ENCODE measurements around the gene MAGI1. TPM values are rescaled to one million over a fixed set of nuclear protein-coding genes. Genes with fewer than 3 reads are reported as not detected.

MAGI1 gene
- polyA plus RNA-seq, result 10 to 100 TPM in 1 of 2 donors, 1 to 10 TPM in 1; 6.0 to 10.6 TPM

DNA sequence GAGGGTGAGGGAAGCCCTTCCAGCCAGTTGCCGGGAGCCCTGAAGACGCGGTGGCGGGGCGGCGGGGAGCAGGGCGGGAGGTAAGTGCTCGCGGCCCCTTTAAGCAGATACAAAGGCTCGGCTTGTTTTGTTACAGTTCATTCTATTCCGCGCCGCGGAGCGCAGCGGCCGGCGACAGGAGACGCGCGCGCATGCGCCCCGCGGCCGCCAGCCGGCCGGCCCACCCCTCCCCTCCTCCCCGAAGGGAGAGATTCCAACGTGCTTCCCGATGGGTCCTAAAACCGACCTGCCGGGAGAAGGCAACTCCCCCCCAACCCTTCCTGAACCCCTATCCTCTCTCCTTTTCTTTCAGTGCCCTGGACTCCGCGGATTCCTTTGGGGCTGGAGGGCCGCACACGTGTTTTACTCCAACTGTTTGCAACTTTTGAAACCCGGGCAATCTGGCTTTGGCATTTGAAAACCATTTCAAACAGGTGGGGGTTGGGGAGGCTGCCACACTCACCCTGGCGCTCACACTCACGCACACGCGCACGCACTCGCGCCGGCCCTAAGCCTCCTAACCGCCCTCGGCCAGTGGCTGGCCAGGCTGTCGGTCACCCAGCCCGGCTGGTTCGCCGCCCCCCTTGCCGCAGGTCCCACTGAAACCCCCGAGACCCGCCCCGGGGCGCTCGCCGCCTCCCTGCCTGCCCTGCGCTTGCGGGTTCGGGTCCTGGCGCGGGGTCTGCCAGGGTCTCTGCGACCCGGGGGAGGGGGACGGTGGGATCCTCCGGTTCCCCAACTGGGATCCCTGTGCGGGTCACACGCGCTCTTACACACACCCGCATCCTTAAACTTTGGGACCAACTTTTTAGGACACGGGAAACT, at the start of gene MAGI1:
Gene MAGI1 (minus strand): TSS at position 193 of the 864 bp plus-strand sequence. CDS start 610 bp downstream, outside the sequence.
- no peaks in the 10 kb centered on the region for H3K36me3 ChIP-seq (ENCODE audit: control insufficient read depth in 2 of 2, insufficient read depth in 2 of 2, low read length in 1 of 2)
- H3K4me3 ChIP-seq (ENCODE audit: low read depth in 1 of 2, low read length in 2 of 2), result peak within 1 kb of the TSS; percentile 74 to 76
- H3K9me3 ChIP-seq (ENCODE audit: control insufficient read depth in 2 of 2, insufficient read depth in 1 of 2, low read depth in 1 of 2, low read length in 1 of 2), result no peaks in the 10 kb centered on the region
- H3K27ac ChIP-seq (ENCODE audit: low read depth in 2 of 2, low read length in 1 of 2), result peak within 1 kb of the TSS; percentile 90 to 91
- WGBS, 2 donors, result 1 to 2% methylated on average over 73 of the region's 73 CpGs
- no peaks in the 10 kb centered on the region for H3K27me3 ChIP-seq (ENCODE audit: control insufficient read depth in 1 of 2, insufficient read depth in 2 of 2, low read length in 2 of 2)
- peaks cover 0 to 5% of the 10 kb centered on the region in 2 donors for H3K4me1 ChIP-seq (ENCODE audit: control insufficient read depth in 2 of 2, insufficient read depth in 2 of 2, low read length in 1 of 2)

DNA sequence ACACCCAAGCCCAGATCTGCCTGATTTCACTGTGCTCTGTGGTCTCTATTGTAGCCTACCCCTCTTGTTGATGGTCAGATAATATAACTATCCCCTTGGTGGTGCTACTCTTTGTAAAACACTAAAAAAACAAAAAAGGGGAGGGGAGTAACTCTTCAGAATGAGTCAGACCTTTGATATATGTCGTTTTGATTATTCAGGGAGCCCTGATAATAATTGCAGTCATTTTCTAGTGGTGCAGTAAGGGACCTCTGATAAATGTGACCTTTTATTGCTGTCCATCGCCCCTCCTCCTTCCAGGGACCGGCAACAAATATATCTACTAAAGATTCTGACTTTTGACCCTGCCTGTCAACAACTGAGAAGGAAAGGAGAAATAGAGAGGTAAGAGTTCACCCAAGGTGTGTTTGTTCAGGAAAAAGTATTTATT, 45.1 kb upstream of the MAGI1 start:
- 35 to 57% methylated on average over 3 of the region's 3 CpGs for WGBS, 2 donors
- no peaks in the 10 kb centered on the region for H3K36me3 ChIP-seq (ENCODE audit: control insufficient read depth in 2 of 2, insufficient read depth in 2 of 2, low read length in 1 of 2)
- no peak overlapping the region for H3K4me3 ChIP-seq (ENCODE audit: low read depth in 1 of 2, low read length in 2 of 2)
- H3K9me3 ChIP-seq (ENCODE audit: control insufficient read depth in 2 of 2, insufficient read depth in 1 of 2, low read depth in 1 of 2, low read length in 1 of 2), result no peaks in the 10 kb centered on the region
- H3K27ac ChIP-seq (ENCODE audit: low read depth in 2 of 2, low read length in 1 of 2), result no peak overlapping the region
- no peaks in the 10 kb centered on the region for H3K27me3 ChIP-seq (ENCODE audit: control insufficient read depth in 1 of 2, insufficient read depth in 2 of 2, low read length in 2 of 2)
- H3K4me1 ChIP-seq (ENCODE audit: control insufficient read depth in 2 of 2, insufficient read depth in 2 of 2, low read length in 1 of 2), result no peaks in the 10 kb centered on the region

DNA sequence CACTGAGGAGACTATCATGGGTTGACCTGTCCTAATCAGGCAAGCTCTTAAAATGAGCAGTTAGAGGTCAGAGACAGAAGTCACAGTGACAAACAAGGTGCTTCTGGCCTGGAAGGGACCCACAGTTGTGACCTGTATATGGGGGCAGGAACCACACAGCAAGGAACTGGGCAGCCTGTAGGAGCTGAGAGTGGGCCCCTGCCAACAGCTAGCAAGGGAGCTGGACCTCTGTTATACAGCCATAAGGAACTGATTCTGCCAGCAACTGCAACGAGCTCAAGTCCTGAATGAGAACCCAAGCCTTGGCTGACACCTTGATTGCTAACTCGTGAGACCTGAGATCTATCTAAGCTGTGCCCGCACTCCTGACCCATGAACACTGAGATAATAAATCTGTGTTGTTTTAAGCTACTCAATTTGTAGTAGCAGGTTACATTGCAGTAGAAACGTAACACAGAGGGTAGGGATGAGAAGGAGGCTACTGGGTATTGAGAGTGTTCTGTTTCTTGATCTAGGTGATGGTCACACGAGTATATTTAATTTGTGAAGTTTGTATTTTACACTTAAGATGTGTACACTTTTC, 44.5 kb upstream of the MAGI1 start:
- Histone ChIP-seq H3K36me3 (ENCODE audit: control insufficient read depth in 2 of 2, insufficient read depth in 2 of 2, low read length in 1 of 2) (no peaks in the 10 kb centered on the region), H3K4me3 (ENCODE audit: low read depth in 1 of 2, low read length in 2 of 2) (no peak overlapping the region), H3K27me3 (ENCODE audit: control insufficient read depth in 1 of 2, insufficient read depth in 2 of 2, low read length in 2 of 2) (no peaks in the 10 kb centered on the region), H3K9me3 (ENCODE audit: control insufficient read depth in 2 of 2, insufficient read depth in 1 of 2, low read depth in 1 of 2, low read length in 1 of 2) (no peaks in the 10 kb centered on the region), H3K4me1 (ENCODE audit: control insufficient read depth in 2 of 2, insufficient read depth in 2 of 2, low read length in 1 of 2) (no peaks in the 10 kb centered on the region), H3K27ac (ENCODE audit: low read depth in 2 of 2, low read length in 1 of 2) (no peak overlapping the region)
- WGBS, 2 donors, result 61 to 76% methylated on average over 5 of the region's 5 CpGs

DNA sequence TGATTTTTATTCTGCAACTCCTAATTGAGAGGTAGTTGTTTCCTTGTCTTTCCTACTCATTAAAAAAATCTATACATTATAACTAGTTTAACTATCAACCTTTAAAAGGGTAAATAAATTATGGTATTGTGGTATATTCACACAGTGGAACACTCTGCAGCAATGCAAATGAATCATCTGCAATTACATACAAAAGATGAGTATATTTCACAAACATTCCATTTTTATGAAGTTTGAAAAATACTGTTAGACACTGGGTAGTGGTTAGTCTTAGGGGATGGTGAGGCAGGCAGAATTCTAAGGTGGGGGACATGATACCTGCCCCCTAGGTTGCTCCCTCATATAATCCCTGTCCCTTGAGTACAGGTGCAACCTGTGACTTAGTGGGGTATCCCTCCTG, 44.0 kb upstream of the MAGI1 start:
- no peaks in the 10 kb centered on the region for H3K27me3 ChIP-seq (ENCODE audit: control insufficient read depth in 1 of 2, insufficient read depth in 2 of 2, low read length in 2 of 2)
- no peaks in the 10 kb centered on the region for H3K4me1 ChIP-seq (ENCODE audit: control insufficient read depth in 2 of 2, insufficient read depth in 2 of 2, low read length in 1 of 2)
- no peaks in the 10 kb centered on the region for H3K36me3 ChIP-seq (ENCODE audit: control insufficient read depth in 2 of 2, insufficient read depth in 2 of 2, low read length in 1 of 2)
- H3K27ac ChIP-seq (ENCODE audit: low read depth in 2 of 2, low read length in 1 of 2), result no peak overlapping the region
- H3K9me3 ChIP-seq (ENCODE audit: control insufficient read depth in 2 of 2, insufficient read depth in 1 of 2, low read depth in 1 of 2, low read length in 1 of 2), result no peaks in the 10 kb centered on the region
- H3K4me3 ChIP-seq (ENCODE audit: low read depth in 1 of 2, low read length in 2 of 2), result no peak overlapping the region

DNA sequence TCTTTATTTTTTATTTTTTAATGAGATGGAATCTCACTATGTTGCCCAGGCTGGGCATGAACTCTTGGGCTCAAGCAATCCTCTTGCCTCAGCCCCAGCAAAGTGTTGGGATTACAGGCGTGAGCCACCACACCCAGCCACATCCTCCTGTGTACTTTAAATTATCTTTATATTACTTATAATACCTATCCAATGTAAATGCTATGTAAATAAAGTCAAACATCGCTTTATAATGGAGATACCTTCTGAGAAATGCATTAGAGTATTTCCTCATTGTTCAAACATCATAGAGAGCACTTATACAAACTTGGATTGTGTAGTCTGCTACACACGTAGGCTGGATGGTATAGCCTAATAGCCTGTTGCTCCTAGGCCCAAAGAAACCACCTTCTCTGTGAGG, 41.4 kb upstream of the MAGI1 start:
- Histone ChIP-seq H3K27ac (ENCODE audit: low read depth in 2 of 2, low read length in 1 of 2) (no peak overlapping the region), H3K4me3 (ENCODE audit: low read depth in 1 of 2, low read length in 2 of 2) (no peak overlapping the region), H3K4me1 (ENCODE audit: control insufficient read depth in 2 of 2, insufficient read depth in 2 of 2, low read length in 1 of 2) (no peaks in the 10 kb centered on the region), H3K27me3 (ENCODE audit: control insufficient read depth in 1 of 2, insufficient read depth in 2 of 2, low read length in 2 of 2) (no peaks in the 10 kb centered on the region), H3K9me3 (ENCODE audit: control insufficient read depth in 2 of 2, insufficient read depth in 1 of 2, low read depth in 1 of 2, low read length in 1 of 2) (no peaks in the 10 kb centered on the region), H3K36me3 (ENCODE audit: control insufficient read depth in 2 of 2, insufficient read depth in 2 of 2, low read length in 1 of 2) (no peaks in the 10 kb centered on the region)
- 81 to 88% methylated on average over 3 of the region's 3 CpGs for WGBS, 2 donors

DNA sequence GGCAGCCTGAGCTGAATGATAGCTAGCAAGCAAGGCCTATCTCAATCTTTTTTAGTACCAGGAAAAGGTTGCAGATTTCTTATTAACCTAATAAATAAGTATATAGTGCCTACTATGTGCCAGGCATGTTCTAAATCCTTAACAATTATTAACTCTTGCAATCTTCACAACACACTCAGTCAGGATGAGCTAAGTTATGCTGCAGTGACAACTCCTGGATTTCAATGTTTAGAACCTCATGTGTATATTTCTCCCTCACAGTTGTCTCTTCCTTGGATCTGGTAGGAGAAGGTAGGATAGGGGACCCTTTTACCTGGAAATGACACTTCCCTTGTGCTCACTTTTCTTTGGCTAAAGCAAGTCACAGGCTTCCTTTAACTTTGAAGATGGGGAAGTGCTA, 39.3 kb upstream of the MAGI1 start:
- Histone ChIP-seq H3K36me3 (ENCODE audit: control insufficient read depth in 2 of 2, insufficient read depth in 2 of 2, low read length in 1 of 2) (no peaks in the 10 kb centered on the region), H3K27me3 (ENCODE audit: control insufficient read depth in 1 of 2, insufficient read depth in 2 of 2, low read length in 2 of 2) (no peaks in the 10 kb centered on the region), H3K27ac (ENCODE audit: low read depth in 2 of 2, low read length in 1 of 2) (no peak overlapping the region), H3K4me1 (ENCODE audit: control insufficient read depth in 2 of 2, insufficient read depth in 2 of 2, low read length in 1 of 2) (no peaks in the 10 kb centered on the region), H3K9me3 (ENCODE audit: control insufficient read depth in 2 of 2, insufficient read depth in 1 of 2, low read depth in 1 of 2, low read length in 1 of 2) (no peaks in the 10 kb centered on the region), H3K4me3 (ENCODE audit: low read depth in 1 of 2, low read length in 2 of 2) (no peak overlapping the region)

DNA sequence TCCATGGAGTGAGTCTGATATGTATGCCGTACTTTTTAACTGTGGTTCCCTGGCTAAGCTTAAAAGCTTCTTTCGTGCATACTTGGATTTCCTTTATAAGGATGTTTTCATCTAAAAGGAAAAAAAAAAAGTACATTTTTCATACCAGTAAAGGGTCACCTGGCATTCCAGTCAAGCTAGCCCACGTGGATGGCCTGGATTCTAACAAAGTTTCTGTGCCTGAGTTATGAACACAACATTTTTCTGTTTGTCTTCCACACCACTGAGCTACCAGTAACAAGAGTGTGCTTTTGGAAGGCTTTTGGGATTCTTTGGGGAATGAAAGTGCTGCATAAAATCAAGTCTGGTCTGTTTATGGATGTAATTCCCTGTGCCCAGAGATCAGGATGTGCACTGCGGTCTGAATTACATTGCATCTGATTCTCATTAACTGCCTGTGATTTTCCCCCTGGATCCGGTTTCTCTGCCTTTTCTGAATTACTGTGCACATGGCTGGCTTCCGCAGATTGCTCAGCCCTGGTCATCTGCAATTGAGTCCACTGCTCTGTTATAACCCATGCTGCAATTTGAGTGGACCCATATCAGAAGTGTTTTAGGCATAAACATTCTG, 38.2 kb upstream of the MAGI1 start:
- Histone ChIP-seq H3K27ac (ENCODE audit: low read depth in 2 of 2, low read length in 1 of 2) (no peak overlapping the region), H3K36me3 (ENCODE audit: control insufficient read depth in 2 of 2, insufficient read depth in 2 of 2, low read length in 1 of 2) (no peaks in the 10 kb centered on the region), H3K4me1 (ENCODE audit: control insufficient read depth in 2 of 2, insufficient read depth in 2 of 2, low read length in 1 of 2) (no peaks in the 10 kb centered on the region), H3K9me3 (ENCODE audit: control insufficient read depth in 2 of 2, insufficient read depth in 1 of 2, low read depth in 1 of 2, low read length in 1 of 2) (no peaks in the 10 kb centered on the region), H3K27me3 (ENCODE audit: control insufficient read depth in 1 of 2, insufficient read depth in 2 of 2, low read length in 2 of 2) (no peaks in the 10 kb centered on the region), H3K4me3 (ENCODE audit: low read depth in 1 of 2, low read length in 2 of 2) (no peak overlapping the region)
- WGBS, 2 donors, result 71 to 74% methylated on average over 6 of the region's 6 CpGs

DNA sequence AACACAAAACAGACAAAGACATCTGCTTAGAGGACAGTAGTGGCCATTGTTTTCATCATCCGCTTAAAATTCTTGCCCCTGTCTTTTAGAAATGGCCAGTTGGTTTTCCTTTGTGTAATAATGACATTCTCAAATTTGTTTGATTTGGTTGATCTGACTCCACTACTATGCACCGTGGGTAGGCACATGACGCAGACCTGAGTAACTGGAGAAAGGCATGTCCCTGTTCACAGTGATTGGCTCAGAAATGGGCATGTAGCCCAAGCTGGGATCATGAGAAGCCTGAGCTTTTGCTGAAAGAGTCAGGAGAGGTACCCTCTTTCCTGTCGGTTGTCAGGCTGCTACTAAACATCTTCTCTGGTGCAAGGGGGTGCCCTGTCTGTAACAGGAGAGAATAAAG, 36.6 kb upstream of the MAGI1 start:
- Histone ChIP-seq H3K9me3 (ENCODE audit: control insufficient read depth in 2 of 2, insufficient read depth in 1 of 2, low read depth in 1 of 2, low read length in 1 of 2) (no peaks in the 10 kb centered on the region), H3K27ac (ENCODE audit: low read depth in 2 of 2, low read length in 1 of 2) (no peak overlapping the region), H3K27me3 (ENCODE audit: control insufficient read depth in 1 of 2, insufficient read depth in 2 of 2, low read length in 2 of 2) (no peaks in the 10 kb centered on the region), H3K36me3 (ENCODE audit: control insufficient read depth in 2 of 2, insufficient read depth in 2 of 2, low read length in 1 of 2) (no peaks in the 10 kb centered on the region), H3K4me1 (ENCODE audit: control insufficient read depth in 2 of 2, insufficient read depth in 2 of 2, low read length in 1 of 2) (no peaks in the 10 kb centered on the region), H3K4me3 (ENCODE audit: low read depth in 1 of 2, low read length in 2 of 2) (no peak overlapping the region)
- 70 to 76% methylated on average over 4 of the region's 4 CpGs for WGBS, 2 donors

DNA sequence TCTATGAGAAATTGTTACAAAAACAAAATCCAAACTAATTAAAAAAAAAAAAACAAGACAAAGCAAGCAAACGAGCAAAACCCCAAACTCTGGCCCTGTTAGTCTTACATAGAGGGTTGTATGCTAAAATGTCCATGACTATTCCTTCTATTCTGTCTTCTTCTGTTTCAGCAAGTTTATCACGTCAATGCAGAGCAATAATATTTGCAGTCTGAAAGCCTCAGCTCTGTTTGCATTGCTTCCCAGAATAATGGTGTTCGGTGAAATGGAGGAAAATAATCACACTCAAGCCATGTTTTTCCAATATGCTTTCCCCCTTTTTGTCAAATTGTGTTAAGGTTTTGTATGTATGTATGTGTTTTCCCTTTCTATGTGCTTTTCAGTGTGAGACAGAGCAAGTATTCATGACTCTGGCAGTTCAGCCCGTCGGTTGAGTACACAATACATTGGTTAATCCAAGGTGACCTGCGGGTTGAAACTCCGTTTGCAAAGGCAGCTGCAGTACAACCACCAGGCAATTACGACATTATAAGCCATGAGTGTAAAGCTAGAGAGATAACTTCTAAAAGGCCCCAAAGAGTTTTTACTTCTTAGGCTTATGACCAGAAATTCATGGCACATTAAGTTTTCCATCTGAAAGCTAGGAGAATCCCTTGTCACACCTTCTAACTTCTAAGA, 34.9 kb upstream of the MAGI1 start:
- Histone ChIP-seq H3K36me3 (ENCODE audit: control insufficient read depth in 2 of 2, insufficient read depth in 2 of 2, low read length in 1 of 2) (no peaks in the 10 kb centered on the region), H3K4me1 (ENCODE audit: control insufficient read depth in 2 of 2, insufficient read depth in 2 of 2, low read length in 1 of 2) (no peaks in the 10 kb centered on the region), H3K9me3 (ENCODE audit: control insufficient read depth in 2 of 2, insufficient read depth in 1 of 2, low read depth in 1 of 2, low read length in 1 of 2) (peaks cover 0 to 2% of the 10 kb centered on the region in 2 donors), H3K4me3 (ENCODE audit: low read depth in 1 of 2, low read length in 2 of 2) (no peak overlapping the region), H3K27me3 (ENCODE audit: control insufficient read depth in 1 of 2, insufficient read depth in 2 of 2, low read length in 2 of 2) (no peaks in the 10 kb centered on the region), H3K27ac (ENCODE audit: low read depth in 2 of 2, low read length in 1 of 2) (no peak overlapping the region)
- WGBS, 2 donors, result 60 to 79% methylated on average over 8 of the region's 8 CpGs
